GM19463 (cell line): ENCODE data around the gene DDX46.
A peak's percentile ranks its signal among the peaks of the same experiment; 100 is the strongest.
"Not testable (repeated sequence)": the region's sequence is repeated elsewhere in the genome, so short reads cannot be mapped to it uniquely, and the experiment has no call there.

ENCODE experiments used
- ATAC-seq: cut with Tn5 transposase; IDR thresholded peaks from one replicate; pipeline ENCODE4 v1.9.1; 2021; ENCODE audit warnings: mild to moderate bottlenecking, moderate library complexity; ENCODE audit not compliant: unreplicated experiment

The DDX46 gene

GRCh38 chr5:134838361-134838760 lies 79.8 kb downstream of the DDX46 start:
- not testable (repeated sequence) for ATAC-seq

GRCh38 chr5:134840811-134841210 lies 82.2 kb downstream of the DDX46 start:
- no peak for ATAC-seq

GRCh38 chr5:134844252-134844651 lies 85.7 kb downstream of the DDX46 start:
- ATAC-seq = no peak

GRCh38 chr5:134845335-134845851 lies 86.8 kb downstream of the DDX46 start:
- no peak for ATAC-seq

- peak; percentile 95 for ATAC-seq
Observed at GRCh38 chr5:134845852-134846640, 87.5 kb downstream of the DDX46 start, which contains the start of gene C5orf24. Gene C5orf24, plus strand, starts transcription at chr5:134845968. Its CDS starts 8,933 bp downstream, at chr5:134854901.

GRCh38 chr5:134846641-134846960 lies 88.0 kb downstream of the DDX46 start:
- no peak for ATAC-seq

- ATAC-seq = not testable (repeated sequence)
Observed at GRCh38 chr5:134849434-134849933, 90.9 kb downstream of the DDX46 start.

GRCh38 chr5:134851307-134851923 lies 92.8 kb downstream of the DDX46 start:
- ATAC-seq = no peak

GRCh38 chr5:134856465-134856864 lies 97.9 kb downstream of the DDX46 start:
- not testable (repeated sequence) for ATAC-seq

- ATAC-seq = no peak
Observed at GRCh38 chr5:134857401-134857800, 98.8 kb downstream of the DDX46 start.

- ATAC-seq = no peak
Observed at GRCh38 chr5:134864707-134865106, 106.1 kb downstream of the DDX46 start.

- ATAC-seq = no peak
Observed at GRCh38 chr5:134873494-134873893, 114.9 kb downstream of the DDX46 start.

- peak; percentile 85 for ATAC-seq
Observed at GRCh38 chr5:134873987-134874830, 115.6 kb downstream of the DDX46 start, which contains the start of gene TXNDC15. Gene TXNDC15, plus strand, starts transcription at chr5:134874371. Its CDS starts 57 bp downstream, at chr5:134874428.

GRCh38 chr5:134874831-134875655 lies 116.5 kb downstream of the DDX46 start:
- ATAC-seq = peak; percentile 17

- peak; percentile 38 for ATAC-seq
Observed at GRCh38 chr5:134877159-134877558, 118.6 kb downstream of the DDX46 start.

- ATAC-seq = no peak
Observed at GRCh38 chr5:134878403-134878802, 119.8 kb downstream of the DDX46 start.

- no peak for ATAC-seq
Observed at GRCh38 chr5:134879456-134879855, 120.9 kb downstream of the DDX46 start.
